ENCODE results near the gene FARP1.

GRCh38 chr13:98278068-98278724 lies 135.3 kb downstream of the FARP1 start:
- TF ChIP-seq EZH2phosphoT487 (IDR thresholded peaks at IDR 0.05; ENCODE audit: borderline replicate concordance, low read depth, low read length) = no peak
- no peak for TF ChIP-seq CTCF (conservative IDR thresholded peaks at IDR 0.05; ENCODE audit: low read length)
